ENCODE results near the gene TNNT2. TPM values are rescaled to one million over a fixed set of nuclear protein-coding genes. Genes with fewer than 3 reads are reported as not detected.

TNNT2 gene
- total and polyA plus RNA-seq, 2 donors (not counting 1 experiment from before 2014, with no cell fraction given), result 1.4 TPM; not detected in 1

GRCh38 chr1:201369209-201369608 is 8.3 kb downstream of the TNNT2 start:
- TF ChIP-seq CTCF (conservative IDR thresholded peaks at IDR 0.05 in 1 of 2, IDR thresholded peaks at IDR 0.05 in 1 of 2; ENCODE audit: low read depth in 1 of 2, low read length in 2 of 2) (no peak), EZH2 (IDR thresholded peaks at IDR 0.05; ENCODE audit: low read length, missing control alignments) (no peak)
- no peak for DNase-seq (ENCODE audit: low read depth in 2 of 2)
- Histone ChIP-seq H3K9ac (ENCODE audit: insufficient read depth, low read length) (no peak overlapping the region), H3K79me2 (ENCODE audit: control insufficient read depth, insufficient read depth, low read length) (no peaks in the 10 kb centered on the region), H3K27me3 (ENCODE audit: control insufficient read depth, insufficient read depth, low read length) (peaks cover 32% of the 10 kb centered on the region), H3K27ac (ENCODE audit: insufficient read depth, low read length) (no peak overlapping the region), H3K4me3 (replicated peaks in 1 of 4; ENCODE audit: control extremely low read depth in 1 of 4, insufficient read depth in 1 of 4, low read depth in 3 of 4, low read length in 4 of 4) (no peak overlapping the region), H2AFZ (ENCODE audit: low read length) (no peak overlapping the region), H3K4me2 (ENCODE audit: extremely low read depth, insufficient read depth, low read length) (no peak overlapping the region), H3K36me3 (ENCODE audit: control insufficient read depth, insufficient read depth, low read length) (no peaks in the 10 kb centered on the region), H4K20me1 (ENCODE audit: control insufficient read depth, extremely low read depth, insufficient read depth, low read length) (no peaks in the 10 kb centered on the region), H3K9me3 (ENCODE audit: control insufficient read depth, insufficient read depth, low read depth, low read length) (no peaks in the 10 kb centered on the region), H3K4me1 (ENCODE audit: control insufficient read depth, extremely low read depth, insufficient read depth, low read length) (no peaks in the 10 kb centered on the region)

DNA sequence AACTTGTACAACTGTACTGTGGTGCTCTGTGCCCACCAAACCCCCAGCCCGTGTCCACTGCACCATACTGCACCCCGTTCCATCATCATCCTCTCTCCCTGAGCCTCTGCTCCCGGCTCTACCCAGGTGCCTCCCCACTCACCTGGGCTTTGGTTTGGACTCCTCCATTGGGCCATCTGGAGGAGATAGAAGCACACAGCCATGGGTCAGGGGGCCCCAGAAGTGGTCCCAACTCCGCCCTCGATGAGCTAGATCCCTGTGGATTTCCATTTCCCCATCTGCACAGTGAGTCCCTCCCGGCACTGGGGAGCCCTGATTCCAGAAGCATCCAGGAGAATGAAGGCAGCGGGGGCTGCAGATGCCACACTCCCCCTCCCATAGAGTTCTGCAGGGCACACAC is 10.8 kb downstream of the TNNT2 start:
- no peak for TF ChIP-seq EZH2 (IDR thresholded peaks at IDR 0.05; ENCODE audit: low read length, missing control alignments)
- TF ChIP-seq CTCF (conservative IDR thresholded peaks at IDR 0.05 in 1 of 2, IDR thresholded peaks at IDR 0.05 in 1 of 2; ENCODE audit: low read depth in 1 of 2, low read length in 2 of 2), result no peak
- Histone ChIP-seq H3K4me2 (ENCODE audit: extremely low read depth, insufficient read depth, low read length) (no peak overlapping the region), H3K27ac (ENCODE audit: insufficient read depth, low read length) (no peak overlapping the region), H3K36me3 (ENCODE audit: control insufficient read depth, insufficient read depth, low read length) (no peaks in the 10 kb centered on the region), H3K9ac (ENCODE audit: insufficient read depth, low read length) (no peak overlapping the region), H4K20me1 (ENCODE audit: control insufficient read depth, extremely low read depth, insufficient read depth, low read length) (no peaks in the 10 kb centered on the region), H2AFZ (ENCODE audit: low read length) (no peak overlapping the region), H3K4me1 (ENCODE audit: control insufficient read depth, extremely low read depth, insufficient read depth, low read length) (no peaks in the 10 kb centered on the region), H3K27me3 (ENCODE audit: control insufficient read depth, insufficient read depth, low read length) (peaks cover 14% of the 10 kb centered on the region), H3K9me3 (ENCODE audit: control insufficient read depth, insufficient read depth, low read depth, low read length) (no peaks in the 10 kb centered on the region), H3K79me2 (ENCODE audit: control insufficient read depth, insufficient read depth, low read length) (no peaks in the 10 kb centered on the region), H3K4me3 (replicated peaks in 1 of 4; ENCODE audit: control extremely low read depth in 1 of 4, insufficient read depth in 1 of 4, low read depth in 3 of 4, low read length in 4 of 4) (no peak overlapping the region)
- no peak for DNase-seq (ENCODE audit: low read depth in 2 of 2)

- TF ChIP-seq EZH2 (IDR thresholded peaks at IDR 0.05; ENCODE audit: low read length, missing control alignments) (no peak), CTCF (conservative IDR thresholded peaks at IDR 0.05 in 1 of 2, IDR thresholded peaks at IDR 0.05 in 1 of 2; ENCODE audit: low read depth in 1 of 2, low read length in 2 of 2) (no peak)
Observed at GRCh38 chr1:201365251-201365650, 12.2 kb downstream of the TNNT2 start.

More at GRCh38 chr1:201365251-201365650, 12.2 kb downstream of the TNNT2 start:
- H3K4me2 ChIP-seq (ENCODE audit: extremely low read depth, insufficient read depth, low read length), result no peak overlapping the region
- no peak overlapping the region for H3K27ac ChIP-seq (ENCODE audit: insufficient read depth, low read length)
- no peak overlapping the region for H3K9ac ChIP-seq (ENCODE audit: insufficient read depth, low read length)
- no peaks in the 10 kb centered on the region for H3K9me3 ChIP-seq (ENCODE audit: control insufficient read depth, insufficient read depth, low read depth, low read length)
- no peaks in the 10 kb centered on the region for H3K36me3 ChIP-seq (ENCODE audit: control insufficient read depth, insufficient read depth, low read length)
- H3K4me3 ChIP-seq (replicated peaks in 1 of 4; ENCODE audit: control extremely low read depth in 1 of 4, insufficient read depth in 1 of 4, low read depth in 3 of 4, low read length in 4 of 4), result no peak overlapping the region
- H3K4me1 ChIP-seq (ENCODE audit: control insufficient read depth, extremely low read depth, insufficient read depth, low read length), result no peaks in the 10 kb centered on the region
- H3K27me3 ChIP-seq (ENCODE audit: control insufficient read depth, insufficient read depth, low read length), result peaks cover 10% of the 10 kb centered on the region
- H4K20me1 ChIP-seq (ENCODE audit: control insufficient read depth, extremely low read depth, insufficient read depth, low read length), result no peaks in the 10 kb centered on the region
- no peak overlapping the region for H2AFZ ChIP-seq (ENCODE audit: low read length)
- no peak for DNase-seq (ENCODE audit: low read depth in 2 of 2)
- H3K79me2 ChIP-seq (ENCODE audit: control insufficient read depth, insufficient read depth, low read length), result no peaks in the 10 kb centered on the region

Data from fibroblast of lung (primary cell).